ENCODE measurements around the gene ARHGAP12.

ARHGAP12 gene

GRCh38 chr10:31930856-31931255 is 2.2 kb upstream of the ARHGAP12 start:
- H3K9me3 ChIP-seq (ENCODE audit: control insufficient read depth, insufficient read depth, low read length) = no peaks in the 10 kb centered on the region
- peaks cover 27% of the 10 kb centered on the region for H3K79me2 ChIP-seq (ENCODE audit: control insufficient read depth, low read length)
- no peaks in the 10 kb centered on the region for H3K36me3 ChIP-seq (ENCODE audit: control insufficient read depth, low read length)
- H3K9me2 ChIP-seq (replicated peaks; ENCODE audit: control insufficient read depth, low read length) = no peaks in the 10 kb centered on the region
- peak overlapping the region; percentile 90; the same call in 1 of the 2 replicates for H3K4me3 ChIP-seq (ENCODE audit: low read length)
- TF ChIP-seq CTCF (IDR thresholded peaks at IDR 0.05; ENCODE audit: low read depth, low read length, poor library complexity, severe bottlenecking) = no peak
- no peak for TF ChIP-seq EZH2phosphoT487 (IDR thresholded peaks at IDR 0.05; ENCODE audit: borderline replicate concordance, low read length)
- no peak overlapping the region for H3K27ac ChIP-seq (ENCODE audit: low read depth, low read length)
- H3K4me2 ChIP-seq (ENCODE audit: low read length) = peak overlapping the region; percentile 85
- peaks cover 29% of the 10 kb centered on the region for H3K4me1 ChIP-seq (ENCODE audit: control insufficient read depth, low read length)
- 0 out of 2 replicates have a peak, but pooled peaks cover 6% of the 10 kb centered on the region for H4K20me1 ChIP-seq (ENCODE audit: control insufficient read depth, insufficient read depth, low read depth, low read length)
- no peaks in the 10 kb centered on the region for H3K27me3 ChIP-seq (ENCODE audit: control insufficient read depth, low read length)
- peaks cover 5% of the 10 kb centered on the region; the same call in 1 of the 2 replicates for H3F3A ChIP-seq (ENCODE audit: control insufficient read depth, insufficient read depth)

GRCh38 chr10:31930023-31930751 is 1.6 kb upstream of the ARHGAP12 start:
- H3K4me3 ChIP-seq (ENCODE audit: low read length) = peak overlapping the region; percentile 90
- H3K36me3 ChIP-seq (ENCODE audit: control insufficient read depth, low read length) = no peaks in the 10 kb centered on the region
- H4K20me1 ChIP-seq (ENCODE audit: control insufficient read depth, insufficient read depth, low read depth, low read length) = 0 out of 2 replicates have a peak, but pooled peaks cover 10% of the 10 kb centered on the region
- H3K27ac ChIP-seq (ENCODE audit: low read depth, low read length) = no peak overlapping the region
- H3F3A ChIP-seq (ENCODE audit: control insufficient read depth, insufficient read depth) = peaks cover 5% of the 10 kb centered on the region; the same call in 1 of the 2 replicates
- peak overlapping the region; percentile 85 for H3K4me2 ChIP-seq (ENCODE audit: low read length)
- H3K79me2 ChIP-seq (ENCODE audit: control insufficient read depth, low read length) = peaks cover 33% of the 10 kb centered on the region
- no peaks in the 10 kb centered on the region for H3K9me3 ChIP-seq (ENCODE audit: control insufficient read depth, insufficient read depth, low read length)
- H3K27me3 ChIP-seq (ENCODE audit: control insufficient read depth, low read length) = no peaks in the 10 kb centered on the region
- H3K9me2 ChIP-seq (replicated peaks; ENCODE audit: control insufficient read depth, low read length) = no peaks in the 10 kb centered on the region
- peaks cover 34% of the 10 kb centered on the region for H3K4me1 ChIP-seq (ENCODE audit: control insufficient read depth, low read length)
- TF ChIP-seq EZH2phosphoT487 (IDR thresholded peaks at IDR 0.05; ENCODE audit: borderline replicate concordance, low read length) = no peak

- H3K36me3 ChIP-seq (ENCODE audit: control insufficient read depth, low read length) = no peaks in the 10 kb centered on the region
- H3K4me2 ChIP-seq (ENCODE audit: low read length) = peak overlapping the region; percentile 85
- TF ChIP-seq CTCF (IDR thresholded peaks at IDR 0.05; ENCODE audit: low read depth, low read length, poor library complexity, severe bottlenecking) (no peak), EZH2phosphoT487 (IDR thresholded peaks at IDR 0.05; ENCODE audit: borderline replicate concordance, low read length) (no peak)
- 0 out of 2 replicates have a peak, but pooled peaks cover 10% of the 10 kb centered on the region for H4K20me1 ChIP-seq (ENCODE audit: control insufficient read depth, insufficient read depth, low read depth, low read length)
- peaks cover 5% of the 10 kb centered on the region; the same call in 1 of the 2 replicates for H3F3A ChIP-seq (ENCODE audit: control insufficient read depth, insufficient read depth)
- peaks cover 40% of the 10 kb centered on the region for H3K4me1 ChIP-seq (ENCODE audit: control insufficient read depth, low read length)
- H3K27ac ChIP-seq (ENCODE audit: low read depth, low read length) = peak overlapping the region; percentile 27
- peaks cover 40% of the 10 kb centered on the region for H3K79me2 ChIP-seq (ENCODE audit: control insufficient read depth, low read length)
- H3K4me3 ChIP-seq (ENCODE audit: low read length) = peak overlapping the region; percentile 90
- H3K9me2 ChIP-seq (replicated peaks; ENCODE audit: control insufficient read depth, low read length) = no peaks in the 10 kb centered on the region
- H3K27me3 ChIP-seq (ENCODE audit: control insufficient read depth, low read length) = no peaks in the 10 kb centered on the region
- H3K9me3 ChIP-seq (ENCODE audit: control insufficient read depth, insufficient read depth, low read length) = no peaks in the 10 kb centered on the region
Observed at GRCh38 chr10:31929261-31930022, 811 bp upstream of the ARHGAP12 start.
